GM18868 (cell line): ENCODE data around the gene FBXL20.

Experiments
- ATAC-seq: cut with Tn5 transposase; IDR thresholded peaks from one replicate; pipeline ENCODE4 v1.9.1; 2021; ENCODE audit warnings: mild to moderate bottlenecking, moderate library complexity; ENCODE audit not compliant: unreplicated experiment

Gene FBXL20

DNA sequence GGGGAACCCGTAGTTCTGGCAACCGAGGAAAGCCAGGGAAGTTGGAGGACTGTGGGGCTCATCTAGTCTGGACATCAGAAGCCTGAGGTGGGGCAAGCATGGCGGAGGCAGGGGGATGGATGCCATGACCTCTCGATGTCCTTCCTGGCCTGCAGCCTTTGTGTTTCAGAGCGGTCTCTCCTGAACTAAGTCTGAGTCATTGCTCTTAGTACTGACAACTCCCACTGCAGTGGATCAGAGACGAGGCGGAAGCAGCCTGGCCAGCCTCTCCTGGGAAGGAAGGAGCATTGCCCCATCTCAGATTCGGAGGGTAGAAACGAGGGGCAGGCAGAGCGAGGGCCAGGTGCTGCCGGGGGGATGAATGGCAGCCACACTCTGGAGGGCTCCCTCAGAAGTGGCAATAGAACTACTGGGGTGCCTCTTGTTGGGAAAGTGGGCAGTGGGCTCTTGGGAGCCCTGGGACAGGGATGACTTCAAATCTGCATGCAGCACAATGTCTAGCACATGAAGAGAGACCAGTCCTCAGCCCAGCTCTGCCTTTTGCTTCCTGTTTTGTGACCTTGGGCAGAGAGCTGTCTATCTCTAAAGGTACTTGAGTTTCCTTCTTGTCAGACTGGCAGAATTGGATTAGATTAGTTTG, 172.0 kb downstream of the FBXL20 start:
- no peak for ATAC-seq

DNA sequence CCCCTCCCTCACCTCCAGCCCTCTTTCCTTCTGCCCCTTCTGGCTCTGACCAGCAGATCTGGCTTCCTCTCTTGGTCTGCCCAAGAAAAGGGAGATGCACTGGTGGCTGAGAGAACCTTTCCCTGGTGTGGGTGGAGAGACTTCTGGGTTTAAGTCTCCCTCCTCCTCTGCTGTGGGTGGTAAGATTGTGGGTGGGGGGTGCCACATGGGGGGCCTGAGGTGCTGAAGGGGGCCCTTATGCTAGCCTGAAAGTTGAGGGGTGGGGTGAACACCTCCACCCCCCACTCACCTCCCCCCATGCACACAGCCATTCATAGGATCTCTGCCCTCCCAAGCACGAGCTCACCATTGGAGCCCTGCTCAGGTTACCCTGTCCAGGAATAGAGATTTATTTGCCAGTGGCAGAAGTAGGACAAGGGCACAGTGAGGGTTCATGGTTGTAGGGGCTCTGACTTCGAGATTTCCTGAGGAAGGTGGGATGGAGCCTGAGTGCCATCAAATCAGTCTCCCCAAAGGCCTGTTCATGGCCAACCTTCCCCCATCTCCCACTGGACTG, 174.0 kb downstream of the FBXL20 start:
- no peak for ATAC-seq

DNA sequence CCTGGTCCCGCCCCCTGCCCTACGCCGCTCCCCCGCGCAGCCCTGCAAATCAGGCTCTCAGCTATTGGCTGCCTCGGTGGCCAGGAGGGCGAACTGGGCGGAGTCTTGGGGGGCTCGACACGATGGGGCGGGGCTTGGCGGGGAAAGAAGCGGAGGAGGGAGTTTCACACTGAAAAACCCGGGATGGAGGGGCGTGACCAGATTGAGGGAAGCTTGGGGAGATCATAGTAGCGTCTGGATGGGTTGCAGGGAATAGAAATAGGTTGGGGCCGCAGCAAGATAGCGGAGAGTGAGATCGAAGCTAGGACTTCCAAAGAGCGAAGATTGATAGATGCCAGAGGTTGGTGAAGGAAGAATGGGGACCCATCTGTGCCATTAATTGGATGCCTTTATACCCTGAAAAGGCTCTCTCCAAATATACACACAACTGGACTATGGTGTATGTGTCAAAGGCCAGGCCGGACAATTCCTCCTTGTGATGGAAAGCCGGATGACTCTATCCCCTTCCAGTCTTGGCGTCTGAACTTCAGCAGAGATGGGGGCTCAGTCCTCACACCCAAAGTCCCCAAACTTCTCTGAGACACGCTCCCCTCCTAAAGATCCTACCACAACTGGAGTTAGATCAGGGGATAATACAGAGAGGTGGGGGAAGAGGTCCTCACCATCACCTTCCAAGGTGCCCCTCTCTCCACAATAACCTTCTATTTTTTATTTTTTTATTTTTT, 175.3 kb downstream of the FBXL20 start:
- ATAC-seq, result no peak

- no peak for ATAC-seq
Measured at GRCh38 chr17:39225308-39225958, 176.0 kb downstream of the FBXL20 start, which contains the start of gene STAC2. TSS of gene STAC2 (minus strand) at chr17:39225945. CDS start at chr17:39225502, 443 bp downstream.

DNA sequence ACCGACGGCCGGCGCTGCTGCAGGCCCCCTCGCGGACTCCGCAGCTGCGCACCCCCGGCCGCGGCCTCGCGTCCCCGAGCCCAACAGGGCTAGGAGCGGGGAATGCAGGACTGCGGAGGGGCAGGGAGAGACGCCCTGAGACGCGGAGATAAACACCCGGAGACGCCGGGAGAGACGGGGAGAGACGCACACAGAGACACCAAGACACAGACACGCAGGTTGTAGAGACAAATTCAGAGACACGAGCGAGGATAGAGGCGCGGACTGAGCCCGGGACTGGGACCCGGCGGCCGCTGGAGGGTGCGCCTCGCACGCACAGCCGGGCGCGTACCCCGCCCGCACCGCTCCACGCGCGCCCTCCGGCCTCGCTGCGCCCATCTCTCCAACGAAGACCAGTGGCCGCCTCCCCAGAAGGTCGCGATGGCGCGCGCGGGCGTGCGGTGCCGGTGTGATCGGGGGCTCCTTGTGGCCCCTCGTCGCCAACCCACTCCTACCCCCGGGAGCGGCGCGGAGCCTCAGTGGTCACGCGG, 176.6 kb downstream of the FBXL20 start:
- ATAC-seq, result no peak

DNA sequence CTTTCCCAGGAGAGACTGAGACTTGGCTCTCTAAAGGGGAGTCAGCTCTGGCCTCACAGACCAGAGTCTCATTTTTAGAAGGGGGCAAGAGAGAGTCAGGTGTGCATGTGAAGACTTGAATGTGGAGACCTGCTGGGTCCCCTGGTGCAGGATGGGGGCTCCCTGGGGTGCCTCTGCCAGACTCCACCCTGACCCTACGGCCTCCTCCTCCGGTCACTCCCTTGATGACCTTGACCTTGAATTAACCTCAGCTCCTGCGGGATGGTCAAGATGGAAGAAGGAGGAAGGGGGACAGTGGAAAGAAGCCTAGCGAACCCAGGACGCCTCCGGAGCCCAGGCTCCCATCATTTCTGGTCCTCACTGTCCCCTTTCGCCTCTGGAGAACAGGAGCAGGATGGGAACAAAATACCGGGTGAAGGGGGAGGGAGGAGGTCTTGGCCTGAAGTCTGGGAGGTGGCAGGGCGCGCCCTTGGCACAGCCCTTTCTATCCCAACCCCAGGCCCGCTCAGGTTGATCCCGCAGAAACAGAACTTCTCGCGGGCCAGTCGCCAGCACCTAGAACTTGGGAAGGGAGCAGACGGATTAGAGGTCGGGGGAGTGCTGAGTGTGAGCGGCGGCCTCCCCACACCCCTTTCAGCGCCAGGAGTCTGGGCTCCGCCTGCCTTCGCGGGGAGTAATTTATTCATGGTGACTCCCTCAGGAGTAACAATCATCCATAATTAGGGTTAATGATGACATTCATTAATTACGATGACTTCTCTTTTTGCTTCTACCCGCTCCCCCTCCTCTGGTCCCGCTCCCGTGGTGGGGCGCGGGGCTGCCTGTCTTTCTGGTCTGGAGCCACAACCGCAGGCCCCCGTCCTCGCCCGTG, 177.3 kb downstream of the FBXL20 start:
- no peak for ATAC-seq

DNA sequence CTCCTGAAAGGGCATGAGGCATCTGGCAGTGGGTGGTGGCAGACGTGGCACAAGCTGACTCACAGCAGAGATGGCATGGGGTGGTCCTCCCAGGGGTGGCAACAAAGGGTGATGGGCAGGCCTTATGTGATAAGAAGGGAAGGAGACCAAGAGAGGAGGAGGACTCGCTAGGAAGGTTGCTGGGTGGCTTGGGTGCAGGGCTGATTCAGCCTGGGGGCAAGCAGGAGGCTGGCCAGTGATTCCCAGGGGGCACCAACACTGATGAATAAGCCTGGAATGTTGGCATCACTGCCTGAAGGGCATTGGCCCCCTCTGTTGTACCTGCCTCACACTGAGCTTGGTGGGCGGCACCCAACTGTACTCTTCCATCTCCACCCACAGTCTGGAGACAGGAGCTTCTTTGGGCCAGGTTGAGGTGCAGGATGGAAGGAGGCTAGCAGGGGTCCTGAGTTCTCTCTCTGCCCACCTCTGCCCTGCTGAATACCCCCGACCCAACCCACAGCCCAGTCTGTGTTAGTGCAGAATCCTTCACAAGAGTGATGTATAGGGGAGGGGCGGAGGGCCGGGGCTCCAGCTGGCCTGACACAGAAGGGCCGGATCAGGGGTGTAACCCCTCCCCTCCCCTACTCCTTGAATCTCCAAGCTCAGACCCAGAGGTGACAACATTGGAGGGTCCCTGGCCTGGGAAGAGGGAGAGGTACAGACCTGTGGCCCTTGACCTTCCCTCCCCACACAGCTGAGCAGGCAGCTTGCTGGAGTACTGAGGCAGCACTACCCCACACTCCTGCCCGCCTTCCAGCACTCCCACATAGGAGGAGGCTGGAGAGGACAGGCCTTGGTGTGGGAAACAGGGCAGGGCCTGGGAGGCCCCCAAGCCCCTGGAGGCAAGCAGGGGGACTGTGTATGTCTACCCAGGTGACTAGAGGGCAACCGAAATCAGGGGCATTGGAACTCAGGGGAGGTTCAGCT, 178.3 kb downstream of the FBXL20 start:
- no peak for ATAC-seq

DNA sequence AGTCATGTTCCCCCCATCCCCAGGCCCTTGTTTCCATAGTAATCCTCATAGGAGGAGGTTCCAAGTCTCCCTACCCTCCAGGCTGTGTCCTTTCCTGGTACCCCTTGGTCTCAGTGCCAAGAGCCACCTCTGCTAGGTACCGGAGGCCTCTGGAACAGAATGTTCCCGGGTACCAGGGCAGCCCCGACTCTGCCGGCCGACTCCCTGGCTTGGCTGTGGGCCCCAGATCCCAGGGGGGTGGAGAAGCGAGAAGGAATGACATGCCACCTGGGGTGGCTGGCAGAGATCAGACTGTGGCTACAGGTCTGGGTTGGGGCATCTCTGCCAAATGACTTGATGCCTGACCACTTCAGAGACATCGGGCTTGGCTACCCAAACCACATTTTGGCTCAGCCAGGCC, 179.3 kb downstream of the FBXL20 start:
- ATAC-seq, result no peak

DNA sequence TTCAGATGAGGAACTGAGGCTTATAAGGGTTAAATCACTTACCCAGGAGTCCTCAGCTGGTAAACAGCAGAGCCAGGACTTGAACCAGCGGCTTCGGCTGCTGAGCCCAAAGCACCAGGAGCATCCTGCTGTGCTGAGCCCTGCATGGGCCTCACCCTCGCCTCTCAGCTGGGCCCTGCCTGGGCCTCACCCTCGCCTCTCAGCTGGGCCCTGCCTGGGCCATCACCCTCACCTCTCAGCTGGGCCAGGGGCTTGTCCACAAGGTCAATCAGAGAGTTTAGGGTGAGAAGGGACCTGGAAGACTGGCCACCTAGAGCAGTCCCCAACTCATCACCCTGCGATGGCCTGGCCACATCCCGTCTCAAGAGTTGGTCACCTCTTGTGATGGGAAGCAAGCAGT, 179.9 kb downstream of the FBXL20 start:
- ATAC-seq, result no peak

DNA sequence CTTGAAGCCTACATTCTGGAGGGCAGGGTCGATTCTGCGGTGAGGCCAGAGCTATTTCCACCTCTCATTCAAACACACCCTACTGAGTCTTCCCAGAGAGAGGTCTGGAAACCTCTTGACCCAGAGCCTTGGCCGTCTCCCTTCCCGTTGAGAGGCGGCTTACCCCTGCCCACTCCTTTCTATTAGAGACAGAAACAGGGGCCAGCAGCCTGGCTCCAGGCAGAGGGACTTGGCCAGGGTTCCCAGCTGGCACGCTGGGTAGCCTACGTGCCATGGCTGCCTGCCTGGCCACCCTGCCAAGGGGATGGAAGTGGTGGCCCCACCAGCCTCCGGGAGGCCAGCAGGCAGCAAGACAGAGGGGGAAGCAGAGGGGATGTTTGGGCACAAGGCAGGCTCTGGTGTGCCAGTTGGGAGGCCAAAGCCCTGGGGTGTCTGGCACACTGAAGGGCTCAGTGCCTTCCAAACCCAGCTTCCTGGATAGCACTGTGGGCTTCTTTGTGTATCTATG, 181.7 kb downstream of the FBXL20 start:
- ATAC-seq, result no peak

DNA sequence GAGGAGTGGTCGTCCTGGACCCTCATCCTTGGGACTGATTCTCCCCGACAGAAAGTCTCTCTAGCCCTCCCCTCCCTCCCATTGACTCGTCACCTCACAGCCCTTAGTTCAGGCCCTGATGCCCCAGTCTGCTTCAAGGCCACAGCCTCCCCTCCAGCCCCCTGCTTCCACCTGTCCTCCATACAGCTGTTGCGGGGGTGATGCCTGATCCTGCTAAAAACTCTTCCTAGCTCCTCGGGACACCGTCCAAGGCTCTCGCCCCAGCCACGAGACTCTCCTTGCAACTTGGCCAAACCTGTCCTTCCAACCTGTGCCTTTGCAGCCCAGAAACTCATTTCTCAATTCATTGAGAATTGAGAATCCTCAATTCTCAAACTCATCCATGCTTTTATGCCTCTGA, 182.5 kb downstream of the FBXL20 start:
- ATAC-seq, result no peak

DNA sequence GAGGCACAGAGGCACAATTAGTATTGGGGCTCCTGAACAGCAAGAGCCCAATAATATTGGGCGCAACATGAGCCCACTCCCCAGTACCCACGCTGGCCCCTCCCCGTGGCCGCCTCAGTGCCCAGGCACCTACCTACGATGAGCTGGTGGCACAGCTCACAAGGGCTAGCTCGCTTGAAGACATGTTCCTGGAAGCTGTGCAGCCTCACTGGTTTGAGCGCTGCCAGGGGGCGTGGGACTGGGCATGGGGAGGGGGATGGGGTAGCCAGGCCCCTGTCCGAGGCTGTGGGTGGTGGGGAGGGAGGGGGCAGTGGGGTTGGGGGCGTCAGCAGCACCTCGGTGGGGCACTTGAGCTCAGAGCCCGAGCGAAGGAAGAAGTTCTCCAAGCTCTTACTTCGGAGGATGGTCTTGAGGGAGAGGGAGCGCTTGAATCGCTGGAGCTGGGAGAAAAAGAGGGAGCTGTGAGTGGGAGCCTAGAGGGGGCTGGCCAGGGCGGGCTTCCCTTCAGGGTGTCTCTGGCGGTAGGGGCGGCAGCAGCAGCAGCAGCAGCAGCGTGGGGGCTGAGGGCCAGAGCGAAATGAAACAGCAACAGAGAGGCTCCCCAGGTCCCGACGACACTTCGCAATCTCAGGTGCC, 183.6 kb downstream of the FBXL20 start:
- no peak for ATAC-seq

DNA sequence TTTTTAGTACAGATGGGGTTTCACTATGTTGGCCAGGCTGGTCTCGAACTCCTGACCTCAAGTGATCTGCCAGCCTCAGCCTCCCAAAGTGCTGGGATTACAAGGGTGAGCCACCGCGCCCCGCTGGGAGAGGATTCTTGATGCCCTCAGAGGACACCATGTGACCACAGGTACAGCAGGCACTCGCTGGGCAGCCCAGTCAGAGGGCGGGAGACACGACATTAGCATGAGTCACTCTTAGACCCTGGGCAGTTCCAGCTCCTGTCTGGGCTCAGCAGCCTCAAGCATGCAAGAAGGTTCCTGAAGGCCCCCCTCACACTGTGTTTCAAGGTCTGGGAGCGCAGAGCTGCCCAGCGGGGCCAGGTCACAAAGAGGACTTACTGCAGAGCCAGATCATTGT, 187.6 kb downstream of the FBXL20 start:
- no peak for ATAC-seq

GRCh38 chr17:39212841-39213480, 188.5 kb downstream of the FBXL20 start:
- ATAC-seq, result no peak

DNA sequence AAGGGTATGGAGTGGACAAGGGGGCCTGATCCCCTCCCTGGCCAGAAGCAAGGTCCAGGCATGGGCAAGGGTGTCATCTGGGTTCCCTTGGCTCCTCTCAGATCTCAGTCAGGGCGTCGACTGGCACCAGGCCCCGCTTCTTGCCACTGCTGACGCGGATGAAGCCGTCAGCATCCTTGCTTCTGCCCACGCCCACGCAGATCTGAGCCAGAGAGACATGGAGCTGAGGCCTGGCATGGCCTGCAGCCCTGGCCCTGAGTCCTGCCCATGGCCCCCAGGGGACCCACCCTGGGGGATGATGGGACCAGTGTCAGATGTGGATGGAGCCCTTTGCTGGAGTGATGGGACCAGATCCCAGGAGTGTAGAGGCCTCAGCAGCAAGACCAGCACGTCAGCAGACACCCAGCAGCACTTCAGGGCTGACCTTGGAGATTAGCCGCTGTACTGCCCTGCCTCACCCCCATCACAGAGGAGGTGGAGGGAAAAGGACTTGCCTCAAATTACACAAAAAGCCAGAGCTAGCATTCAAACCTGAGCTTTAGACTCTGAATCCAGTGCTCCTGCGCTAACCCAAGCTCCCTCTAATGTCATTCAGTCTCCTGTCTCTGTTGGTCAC, 189.1 kb downstream of the FBXL20 start:
- no peak for ATAC-seq

DNA sequence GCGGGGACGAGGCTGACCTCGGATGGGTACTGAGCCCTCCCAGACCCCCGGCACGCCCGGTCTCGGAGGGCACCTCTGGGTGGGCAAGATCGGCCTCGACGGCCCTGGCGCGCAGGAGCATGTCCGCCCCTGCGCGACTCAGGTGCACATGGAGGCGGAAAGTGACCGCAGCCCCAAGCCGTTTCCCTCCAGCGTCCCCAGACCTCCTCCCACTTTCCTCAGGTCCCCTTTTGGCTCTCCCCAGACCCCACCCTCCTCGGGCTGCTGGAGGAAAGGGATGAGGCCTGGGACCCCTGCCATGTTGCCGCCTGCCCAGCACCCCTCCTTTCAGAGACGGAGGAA, 191.4 kb downstream of the FBXL20 start:
- ATAC-seq, result no peak

DNA sequence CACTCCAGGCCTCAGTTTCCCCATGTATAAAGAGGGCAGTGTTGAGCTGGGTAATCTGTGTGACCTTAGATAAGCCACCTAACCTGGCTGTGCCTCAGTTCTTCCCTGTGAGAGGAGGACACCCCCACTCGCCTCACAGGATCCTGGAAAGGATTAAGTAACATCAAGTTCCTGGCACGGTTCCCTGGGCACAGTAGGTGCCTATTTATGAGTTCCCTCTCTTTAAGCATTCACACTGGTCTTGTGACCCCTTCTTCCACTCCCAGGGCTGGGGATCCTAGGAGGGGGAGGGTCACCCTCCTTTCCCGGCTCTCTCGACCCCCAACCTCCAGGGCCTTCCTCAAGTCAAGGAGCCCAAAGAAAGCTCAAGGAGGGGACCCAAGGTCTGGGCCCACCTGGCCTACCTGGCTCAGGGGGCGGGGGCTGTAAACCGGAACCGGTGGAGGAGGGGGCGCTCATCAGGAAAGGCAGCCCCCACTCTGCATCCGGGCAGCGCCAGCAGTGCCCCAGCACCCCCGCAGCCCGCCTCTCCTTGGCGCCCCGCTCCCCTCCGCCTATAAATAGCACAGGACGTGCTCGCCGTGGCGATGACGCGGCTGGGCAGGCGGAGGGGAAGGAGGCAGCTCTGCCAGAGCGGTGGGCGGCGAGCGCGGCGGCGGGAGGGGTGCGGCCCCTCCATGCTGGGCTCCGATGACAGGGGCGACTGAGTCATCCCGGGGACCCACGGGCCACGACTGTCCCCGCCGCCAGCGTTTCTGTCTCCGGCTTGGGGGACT, 191.9 kb downstream of the FBXL20 start:
- ATAC-seq, result no peak
